ENCODE data around the gene PLAAT2. TPM values are rescaled to one million over a fixed set of nuclear protein-coding genes. Genes with fewer than 3 reads are reported as not detected.

The PLAAT2 gene
- total and polyA plus RNA-seq, 9 of the 15 experiments (the other 6 are each of a cell fraction or from before 2014, with no cell fraction given) = not detected

DNA sequence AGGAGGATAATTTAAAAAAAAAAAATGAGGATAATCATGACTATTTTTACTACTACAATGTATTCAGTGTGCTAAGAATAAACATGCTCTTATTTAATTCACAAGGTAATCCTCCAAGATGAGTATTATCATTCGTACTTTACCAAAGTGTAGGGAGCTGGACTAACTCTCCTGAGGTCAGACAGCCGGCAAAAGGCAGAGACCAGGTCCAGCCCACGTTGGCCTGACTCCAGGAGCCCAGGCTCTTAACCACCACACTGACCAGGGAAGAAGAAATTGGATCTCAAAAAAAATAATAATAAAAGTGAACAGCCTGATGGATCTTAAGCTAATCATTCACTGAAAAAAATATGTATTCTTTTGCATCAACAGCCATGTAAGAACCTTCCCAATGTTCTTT is 25.8 kb upstream of the PLAAT2 start:
- H3K4me1 ChIP-seq (replicated peaks in 1 of 2; ENCODE audit: control insufficient read depth in 2 of 2, insufficient read depth in 2 of 2, low read length in 2 of 2) = peaks cover 0 to 4% of the 10 kb centered on the region in 2 experiments; a peak in 1 of 5 replicates
- no peaks in the 10 kb centered on the region for H4K20me1 ChIP-seq (replicated peaks; ENCODE audit: control insufficient read depth, insufficient read depth, low read length)
- no peak for TF ChIP-seq ZFP30 (CRISPR knock-in tag; IDR thresholded peaks at IDR 0.05; ENCODE audit: borderline replicate concordance)
- TF ChIP-seq PTRF (tag; IDR thresholded peaks at IDR 0.05) = no peak
- no peak for TF ChIP-seq GATAD2B (IDR thresholded peaks at IDR 0.05; ENCODE audit: borderline replicate concordance)
- no peak for TF ChIP-seq NONO (IDR thresholded peaks at IDR 0.05; ENCODE audit: low read depth in 2 of 2, low read length in 1 of 2)
- no peak for TF ChIP-seq WHSC1 (IDR thresholded peaks at IDR 0.05; ENCODE audit: low read length)
- TF ChIP-seq RBM34 (IDR thresholded peaks at IDR 0.05; ENCODE audit: borderline replicate concordance, insufficient read depth, low read length) = no peak
- TF ChIP-seq, protein P1, sequence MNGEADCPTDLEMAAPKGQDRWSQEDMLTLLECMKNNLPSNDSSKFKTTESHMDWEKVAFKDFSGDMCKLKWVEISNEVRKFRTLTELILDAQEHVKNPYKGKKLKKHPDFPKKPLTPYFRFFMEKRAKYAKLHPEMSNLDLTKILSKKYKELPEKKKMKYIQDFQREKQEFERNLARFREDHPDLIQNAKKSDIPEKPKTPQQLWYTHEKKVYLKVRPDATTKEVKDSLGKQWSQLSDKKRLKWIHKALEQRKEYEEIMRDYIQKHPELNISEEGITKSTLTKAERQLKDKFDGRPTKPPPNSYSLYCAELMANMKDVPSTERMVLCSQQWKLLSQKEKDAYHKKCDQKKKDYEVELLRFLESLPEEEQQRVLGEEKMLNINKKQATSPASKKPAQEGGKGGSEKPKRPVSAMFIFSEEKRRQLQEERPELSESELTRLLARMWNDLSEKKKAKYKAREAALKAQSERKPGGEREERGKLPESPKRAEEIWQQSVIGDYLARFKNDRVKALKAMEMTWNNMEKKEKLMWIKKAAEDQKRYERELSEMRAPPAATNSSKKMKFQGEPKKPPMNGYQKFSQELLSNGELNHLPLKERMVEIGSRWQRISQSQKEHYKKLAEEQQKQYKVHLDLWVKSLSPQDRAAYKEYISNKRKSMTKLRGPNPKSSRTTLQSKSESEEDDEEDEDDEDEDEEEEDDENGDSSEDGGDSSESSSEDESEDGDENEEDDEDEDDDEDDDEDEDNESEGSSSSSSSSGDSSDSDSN (IDR thresholded peaks at IDR 0.05; ENCODE audit: borderline replicate concordance in 1 of 2, low read depth in 2 of 2, low read length in 2 of 2) = no peak
- no peak for TF ChIP-seq SMARCA5 (IDR thresholded peaks at IDR 0.05)
- no peak for TF ChIP-seq ZFP1 (CRISPR knock-in tag; IDR thresholded peaks at IDR 0.05)
- no peak for TF ChIP-seq SP1 (CRISPR knock-in tag; IDR thresholded peaks at IDR 0.05)
- TF ChIP-seq ARNT (IDR thresholded peaks at IDR 0.05) = no peak
- no peak for TF ChIP-seq ZNF212 (CRISPR knock-in tag; IDR thresholded peaks at IDR 0.05)
- no peak for TF ChIP-seq SMAD2 (IDR thresholded peaks at IDR 0.05; ENCODE audit: low read depth, low read length)
- TF ChIP-seq DDX20 (tag; IDR thresholded peaks at IDR 0.05; ENCODE audit: low read depth) = no peak
- CTCF ChIA-PET (ENCODE audit: low intra/inter-chr PET ratio) = no interaction called here
- WGBS (ENCODE audit: insufficient coverage, low coverage, missing lambda C conversion rate) = 3% methylated on average over 3 of the region's 3 CpGs
- no peak overlapping the region for H3K9ac ChIP-seq (ENCODE audit: insufficient read depth in 1 of 2, low read depth in 2 of 2, low read length in 2 of 2)
- POLR2A ChIA-PET = no interaction called here
- ATAC-seq (no peak), FAIRE-seq (no peak), DNase-seq (ENCODE audit: extremely low read depth in 1 of 4, low spot score in 3 of 4) (no peak)
- no peaks in the 10 kb centered on the region for H3K9me1 ChIP-seq (ENCODE audit: control insufficient read depth, insufficient read depth, low read length)
- H3K27me3 ChIP-seq (ENCODE audit: control insufficient read depth in 2 of 2, insufficient read depth in 2 of 2, low read length in 2 of 2) = peaks cover 11 to 37% of the 10 kb centered on the region in 2 experiments; a peak in 3 of 5 replicates
- intact Hi-C loops (cut with micrococcal nuclease) (no loop called here), in situ Hi-C loops (cut with MboI) (no loop called here)
- BruUV-seq (replicated peaks) = no TSS peak
- no peaks in the 10 kb centered on the region for H3K9me3 ChIP-seq (replicated peaks; ENCODE audit: control insufficient read depth, insufficient read depth, low read depth, low read length)
- H3K36me3 ChIP-seq (ENCODE audit: control insufficient read depth, insufficient read depth, low read length) = no peaks in the 10 kb centered on the region
- no peak overlapping the region for H3K4me3 ChIP-seq
- H3K4me2 ChIP-seq (ENCODE audit: insufficient read depth, low read length) = no peak overlapping the region
- no peak overlapping the region for H2AFZ ChIP-seq (ENCODE audit: low read depth, low read length)
- no peak overlapping the region for H3K27ac ChIP-seq (ENCODE audit: extremely low read depth, low read depth, low read length)
- H3K79me2 ChIP-seq (ENCODE audit: control insufficient read depth, insufficient read depth, low read length) = no peaks in the 10 kb centered on the region

Data from K562 (cell line).